ENCODE measurements around the gene MAD1L1.

The MAD1L1 gene

DNA sequence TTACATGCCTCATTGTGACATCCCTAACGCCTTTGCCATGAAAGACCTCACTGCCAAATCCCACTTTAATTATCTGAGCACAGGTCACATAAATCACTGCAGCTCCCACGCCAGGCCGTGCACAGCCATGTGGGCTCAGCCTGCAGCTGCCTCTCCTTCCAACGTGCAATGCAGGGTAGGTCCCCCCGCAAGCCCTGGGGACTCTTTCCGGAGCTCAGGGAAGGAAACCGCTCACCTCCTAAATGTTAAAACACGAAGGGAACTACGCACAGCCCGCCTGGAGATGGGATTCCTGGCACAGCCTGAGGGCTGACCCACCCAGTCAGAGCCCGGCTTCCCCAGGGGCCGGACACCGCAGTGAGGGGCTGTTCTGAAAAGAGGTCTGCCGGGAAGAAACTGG lies 128.0 kb downstream of the MAD1L1 start:
- H3K36me3 Mint-ChIP-seq (ENCODE audit: low read depth): peaks cover 6% of the 10 kb centered on the region
- H3K9me3 Mint-ChIP-seq: no peaks in the 10 kb centered on the region
- H3K4me3 Mint-ChIP-seq: peak overlapping the region; percentile 40
- DNase-seq: peak; percentile 57
- H3K27ac Mint-ChIP-seq: peak overlapping the region; percentile 97
- TF ChIP-seq, protein P1, sequence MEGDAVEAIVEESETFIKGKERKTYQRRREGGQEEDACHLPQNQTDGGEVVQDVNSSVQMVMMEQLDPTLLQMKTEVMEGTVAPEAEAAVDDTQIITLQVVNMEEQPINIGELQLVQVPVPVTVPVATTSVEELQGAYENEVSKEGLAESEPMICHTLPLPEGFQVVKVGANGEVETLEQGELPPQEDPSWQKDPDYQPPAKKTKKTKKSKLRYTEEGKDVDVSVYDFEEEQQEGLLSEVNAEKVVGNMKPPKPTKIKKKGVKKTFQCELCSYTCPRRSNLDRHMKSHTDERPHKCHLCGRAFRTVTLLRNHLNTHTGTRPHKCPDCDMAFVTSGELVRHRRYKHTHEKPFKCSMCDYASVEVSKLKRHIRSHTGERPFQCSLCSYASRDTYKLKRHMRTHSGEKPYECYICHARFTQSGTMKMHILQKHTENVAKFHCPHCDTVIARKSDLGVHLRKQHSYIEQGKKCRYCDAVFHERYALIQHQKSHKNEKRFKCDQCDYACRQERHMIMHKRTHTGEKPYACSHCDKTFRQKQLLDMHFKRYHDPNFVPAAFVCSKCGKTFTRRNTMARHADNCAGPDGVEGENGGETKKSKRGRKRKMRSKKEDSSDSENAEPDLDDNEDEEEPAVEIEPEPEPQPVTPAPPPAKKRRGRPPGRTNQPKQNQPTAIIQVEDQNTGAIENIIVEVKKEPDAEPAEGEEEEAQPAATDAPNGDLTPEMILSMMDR (IDR thresholded peaks at IDR 0.05): no peak
- H3K27me3 Mint-ChIP-seq (ENCODE audit: low read depth, poor library complexity): peaks cover 8% of the 10 kb centered on the region
- peaks cover 95% of the 10 kb centered on the region for H3K4me1 Mint-ChIP-seq

DNA sequence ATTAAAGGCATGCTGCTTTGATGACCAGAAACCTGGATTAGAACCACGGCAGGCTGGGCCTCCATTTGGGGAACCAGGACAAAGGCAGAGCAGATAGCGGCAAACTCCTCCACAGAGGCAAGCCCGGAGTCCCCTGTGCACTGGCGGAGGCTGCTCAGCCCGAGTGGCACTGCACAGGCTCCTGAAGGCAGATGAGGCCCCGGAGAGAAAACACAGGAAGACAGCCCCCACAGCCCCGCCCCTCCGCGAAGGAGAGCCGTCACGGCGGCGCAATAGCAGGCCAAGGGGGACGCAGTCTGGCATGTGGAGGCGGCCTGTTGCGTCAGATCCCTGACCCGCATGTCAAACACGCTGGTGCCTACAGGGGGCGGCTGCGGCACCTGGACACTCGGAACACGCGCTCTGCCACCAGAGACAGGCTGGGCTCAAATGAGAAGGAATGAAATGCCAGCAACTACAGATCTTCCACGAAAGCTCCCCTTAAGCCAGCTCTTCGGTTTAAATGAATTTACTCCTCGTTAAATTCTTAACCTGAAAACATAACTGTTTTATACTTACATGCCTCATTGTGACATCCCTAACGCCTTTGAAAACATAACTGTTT lies 128.5 kb downstream of the MAD1L1 start:
- H3K27ac Mint-ChIP-seq: peak overlapping the region; percentile 97
- TF ChIP-seq, protein P1 (IDR thresholded peaks at IDR 0.05): peak; percentile 80

DNA sequence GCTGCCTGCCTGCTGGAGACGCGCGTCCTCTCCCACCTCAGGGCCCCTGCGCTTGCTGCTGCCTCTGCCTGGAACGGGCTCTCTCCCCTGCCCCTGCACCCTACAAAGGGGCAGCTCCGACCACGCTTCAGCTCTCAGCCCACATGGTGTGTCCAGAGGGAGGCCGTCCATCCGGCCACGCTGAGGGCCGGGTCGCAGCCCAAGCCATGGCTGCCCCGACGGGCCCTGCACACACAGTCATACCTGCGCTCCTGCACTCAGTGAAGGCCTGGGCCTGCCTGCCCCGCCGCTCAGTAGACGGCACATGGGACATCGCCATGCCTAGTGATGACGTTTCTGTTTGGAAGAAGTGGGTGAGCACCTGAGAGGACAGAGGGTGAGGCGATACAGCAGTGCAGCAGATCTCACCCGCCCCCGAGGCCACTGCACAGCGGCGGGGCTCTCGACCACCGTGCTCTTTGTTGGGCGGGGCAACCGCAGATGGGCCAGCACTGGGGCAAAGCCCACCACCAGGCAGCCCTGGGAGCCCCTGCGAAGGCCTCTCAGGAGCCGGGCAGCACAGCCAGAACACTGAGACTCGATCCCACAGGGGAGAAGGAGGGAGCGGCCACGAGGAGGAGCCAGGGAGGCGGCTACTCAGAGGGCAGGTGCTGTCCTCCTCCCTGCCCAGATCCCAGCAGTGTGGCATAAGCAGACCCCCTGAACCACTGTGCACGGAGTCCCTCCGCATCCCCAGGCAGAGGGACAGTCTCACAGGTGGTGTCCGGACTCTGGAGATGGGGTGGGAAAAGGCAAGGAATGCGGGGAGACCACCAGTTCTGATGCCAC lies 129.5 kb downstream of the MAD1L1 start:
- Mint-ChIP-seq H3K9me3 (no peaks in the 10 kb centered on the region), H3K4me1 (peaks cover 93% of the 10 kb centered on the region), H3K27me3 (ENCODE audit: low read depth, poor library complexity) (peaks cover 8% of the 10 kb centered on the region), H3K36me3 (ENCODE audit: low read depth) (peaks cover 6% of the 10 kb centered on the region), H3K27ac (no peak overlapping the region), H3K4me3 (no peak overlapping the region)
- TF ChIP-seq, protein P1 (IDR thresholded peaks at IDR 0.05): no peak
- DNase-seq: no peak

More for the DNA sequence above, 128.5 kb downstream of the MAD1L1 start:
- Mint-ChIP-seq H3K9me3 (no peaks in the 10 kb centered on the region), H3K36me3 (ENCODE audit: low read depth) (peaks cover 6% of the 10 kb centered on the region), H3K4me3 (peak overlapping the region; percentile 15), H3K4me1 (peaks cover 95% of the 10 kb centered on the region), H3K27me3 (ENCODE audit: low read depth, poor library complexity) (peaks cover 8% of the 10 kb centered on the region)
- peak; percentile 93 for DNase-seq

DNA sequence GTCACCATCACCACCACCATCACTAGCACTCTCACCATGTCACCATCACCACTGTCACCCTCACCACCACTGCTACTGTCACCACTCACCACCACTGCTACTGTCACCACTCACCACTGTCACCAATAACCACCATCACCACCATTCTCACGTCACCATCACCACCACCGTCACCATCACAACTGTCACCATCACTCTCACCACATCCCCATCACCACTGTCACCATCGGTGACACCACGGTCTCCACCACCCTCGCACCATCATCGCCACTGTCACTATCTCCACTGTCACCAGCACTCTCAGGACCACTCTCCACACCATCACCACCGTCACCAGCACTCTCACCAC lies 130.4 kb downstream of the MAD1L1 start:
- Mint-ChIP-seq H3K9me3 (no peaks in the 10 kb centered on the region), H3K36me3 (ENCODE audit: low read depth) (peaks cover 6% of the 10 kb centered on the region), H3K4me1 (peaks cover 93% of the 10 kb centered on the region), H3K4me3 (peak overlapping the region; percentile 45), H3K27me3 (ENCODE audit: low read depth, poor library complexity) (peaks cover 8% of the 10 kb centered on the region), H3K27ac (peak overlapping the region; percentile 65)
- DNase-seq: no peak
- TF ChIP-seq, protein P1 (IDR thresholded peaks at IDR 0.05): no peak

- peaks cover 8% of the 10 kb centered on the region for H3K27me3 Mint-ChIP-seq (ENCODE audit: low read depth, poor library complexity)
- H3K36me3 Mint-ChIP-seq (ENCODE audit: low read depth): peaks cover 6% of the 10 kb centered on the region
- peak overlapping the region; percentile 75 for H3K27ac Mint-ChIP-seq
- TF ChIP-seq, protein P1 (IDR thresholded peaks at IDR 0.05): no peak
- DNase-seq: no peak
- no peaks in the 10 kb centered on the region for H3K9me3 Mint-ChIP-seq
- H3K4me1 Mint-ChIP-seq: peaks cover 91% of the 10 kb centered on the region
- peak overlapping the region; percentile 45 for H3K4me3 Mint-ChIP-seq
Observed at GRCh38 chr7:2101630-2102374, 130.9 kb downstream of the MAD1L1 start.

All from nephron progenitor cell (in vitro differentiated cells).